ENCODE results near the gene SESN3.
A peak's percentile ranks its signal among the peaks of the same experiment; 100 is the strongest.
"Not testable (repeated sequence)": the region's sequence is repeated elsewhere in the genome, so short reads cannot be mapped to it uniquely, and the experiment has no call there.

SESN3 gene

DNA sequence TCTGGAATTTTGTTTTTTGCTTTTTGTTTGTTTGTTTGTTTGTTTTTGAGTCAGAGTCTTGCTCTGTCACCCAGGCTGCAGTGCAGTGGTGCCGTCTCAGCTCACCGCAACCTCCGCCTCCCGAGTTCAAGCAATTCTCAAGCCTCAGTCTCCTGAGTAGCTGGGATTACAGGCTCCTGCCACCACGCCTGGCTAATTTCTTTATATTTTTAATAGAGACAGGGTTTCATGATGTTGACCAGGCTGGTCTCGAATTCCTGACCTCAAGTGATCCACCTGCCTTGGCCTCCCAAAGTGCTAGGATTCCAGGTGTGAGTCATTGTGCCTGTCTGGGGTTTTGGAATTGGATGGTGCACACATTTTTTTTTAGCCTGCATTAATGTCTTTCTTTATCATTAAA lies 20.9 kb upstream of the SESN3 start:
- DNase-seq (ENCODE audit: low spot score) = not testable (repeated sequence)

- no peak for DNase-seq (ENCODE audit: low spot score)
Observed at GRCh38 chr11:95248666-95249467, 17.9 kb upstream of the SESN3 start.

GRCh38 chr11:95247883-95248282 lies 16.9 kb upstream of the SESN3 start:
- DNase-seq (ENCODE audit: low spot score) = no peak

DNA sequence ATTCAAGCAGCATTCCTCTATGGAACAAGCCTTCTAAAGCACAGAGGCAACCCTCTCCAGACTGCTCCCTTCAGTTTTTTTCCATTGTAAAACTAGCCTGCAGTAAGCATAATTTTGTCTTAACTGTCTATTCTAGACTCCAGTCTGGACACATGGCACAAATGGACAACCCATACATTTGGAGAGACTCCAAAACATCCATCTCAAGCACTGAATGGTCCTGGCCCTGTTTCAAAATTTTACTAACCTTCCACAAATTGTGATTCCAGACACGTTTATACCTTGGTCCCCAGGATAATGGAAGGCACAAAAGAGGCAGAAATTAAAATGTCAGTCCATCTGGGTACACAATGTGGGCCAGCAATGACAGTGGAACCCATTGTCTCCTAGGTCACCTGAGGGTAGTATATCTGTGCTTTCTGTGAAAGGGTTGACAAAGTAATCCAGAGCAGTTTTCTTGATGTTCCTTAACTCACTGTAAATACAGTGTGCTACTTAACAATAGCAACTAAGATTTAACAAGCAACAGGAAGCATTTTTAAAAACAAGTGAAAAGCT lies 16.2 kb upstream of the SESN3 start:
- DNase-seq (ENCODE audit: low spot score) = no peak

- no peak for DNase-seq (ENCODE audit: low spot score)
Observed at GRCh38 chr11:95245581-95245980, 14.6 kb upstream of the SESN3 start.

- no peak for DNase-seq (ENCODE audit: low spot score)
Observed at GRCh38 chr11:95245038-95245437, 14.0 kb upstream of the SESN3 start.

- DNase-seq (ENCODE audit: low spot score) = no peak
Observed at GRCh38 chr11:95243673-95244072, 12.7 kb upstream of the SESN3 start.

GRCh38 chr11:95242845-95243605 lies 12.0 kb upstream of the SESN3 start:
- no peak for DNase-seq (ENCODE audit: low spot score)

DNA sequence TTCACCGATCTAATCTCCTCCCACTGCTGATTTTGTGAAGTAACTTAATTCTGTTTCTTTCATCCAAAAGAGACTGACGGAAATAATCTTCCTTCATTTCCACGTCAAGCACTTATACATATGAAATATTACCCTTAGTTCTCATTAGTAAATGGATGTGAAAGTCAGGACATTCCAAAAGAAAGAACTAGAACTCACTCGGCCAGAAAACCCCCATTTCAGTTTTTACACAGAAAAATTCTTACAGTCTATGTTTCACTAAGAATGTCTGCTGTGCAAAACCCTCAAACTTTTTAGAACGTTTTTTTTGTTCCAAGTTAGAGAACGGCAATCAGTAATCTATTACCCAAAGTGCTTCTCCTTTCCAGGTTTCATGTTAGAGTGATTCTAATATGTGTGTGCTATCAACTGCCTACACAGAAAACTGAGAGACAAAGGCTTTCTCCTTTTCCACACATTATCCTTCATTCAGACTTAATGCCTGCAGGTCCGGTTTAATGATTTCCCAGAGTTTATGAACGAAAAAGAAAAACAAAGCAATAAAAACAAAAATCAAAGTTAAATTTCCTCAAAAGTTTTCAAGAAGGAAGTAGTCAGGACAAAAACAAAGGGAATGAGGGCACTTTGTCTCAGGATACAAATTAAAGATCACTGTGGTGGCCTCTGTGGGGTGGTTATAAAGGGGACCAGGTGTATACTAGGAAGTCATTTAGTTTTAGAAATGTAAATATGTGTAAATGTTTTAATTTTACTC lies 11.3 kb upstream of the SESN3 start:
- no peak for DNase-seq (ENCODE audit: low spot score)

- no peak for DNase-seq (ENCODE audit: low spot score)
Observed at GRCh38 chr11:95241681-95242081, 10.7 kb upstream of the SESN3 start.

- no peak for DNase-seq (ENCODE audit: low spot score)
Observed at GRCh38 chr11:95239871-95240649, 9.1 kb upstream of the SESN3 start.

GRCh38 chr11:95232666-95233065 lies 1.7 kb upstream of the SESN3 start:
- no peak for DNase-seq (ENCODE audit: low spot score)

DNA sequence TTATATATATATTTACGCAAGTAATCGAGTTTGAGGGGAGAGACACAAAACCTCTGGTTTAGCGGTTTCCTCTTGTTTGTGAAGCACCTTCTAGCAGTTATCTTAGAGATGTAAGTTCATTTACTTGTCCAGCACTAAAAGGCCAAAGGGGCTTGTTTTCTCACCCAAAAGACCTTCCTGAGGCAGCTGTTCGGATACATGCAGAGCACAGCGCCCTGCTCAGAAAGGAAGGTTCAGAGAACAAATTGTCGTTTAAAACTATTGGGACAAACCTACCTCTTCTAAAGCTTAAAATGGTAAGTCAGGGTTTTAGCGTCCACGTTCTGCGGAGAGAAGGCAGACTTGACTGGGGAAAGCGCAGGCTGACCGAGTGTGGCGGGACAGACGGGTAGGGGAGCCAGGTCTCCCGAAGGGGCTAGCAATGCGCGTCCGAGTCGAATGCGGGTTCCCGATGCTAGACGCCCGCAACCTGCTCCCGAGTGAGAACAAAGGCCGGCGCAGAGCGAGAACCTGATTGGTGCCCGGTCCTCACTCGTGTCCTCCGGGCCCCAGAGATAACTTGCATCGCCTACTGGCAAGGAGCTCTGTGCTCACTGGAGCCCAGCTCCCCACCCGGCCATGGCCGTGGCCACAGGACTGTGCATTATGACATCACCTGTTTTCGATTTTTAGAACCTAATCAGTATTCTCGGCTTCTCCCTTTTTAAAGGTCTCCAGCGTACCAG lies 1.0 kb upstream of the SESN3 start:
- peak; percentile 65 for DNase-seq (ENCODE audit: low spot score)

- DNase-seq (ENCODE audit: low spot score) = no peak
Observed at GRCh38 chr11:95230810-95231126, 234 bp downstream of the SESN3 start.

DNA sequence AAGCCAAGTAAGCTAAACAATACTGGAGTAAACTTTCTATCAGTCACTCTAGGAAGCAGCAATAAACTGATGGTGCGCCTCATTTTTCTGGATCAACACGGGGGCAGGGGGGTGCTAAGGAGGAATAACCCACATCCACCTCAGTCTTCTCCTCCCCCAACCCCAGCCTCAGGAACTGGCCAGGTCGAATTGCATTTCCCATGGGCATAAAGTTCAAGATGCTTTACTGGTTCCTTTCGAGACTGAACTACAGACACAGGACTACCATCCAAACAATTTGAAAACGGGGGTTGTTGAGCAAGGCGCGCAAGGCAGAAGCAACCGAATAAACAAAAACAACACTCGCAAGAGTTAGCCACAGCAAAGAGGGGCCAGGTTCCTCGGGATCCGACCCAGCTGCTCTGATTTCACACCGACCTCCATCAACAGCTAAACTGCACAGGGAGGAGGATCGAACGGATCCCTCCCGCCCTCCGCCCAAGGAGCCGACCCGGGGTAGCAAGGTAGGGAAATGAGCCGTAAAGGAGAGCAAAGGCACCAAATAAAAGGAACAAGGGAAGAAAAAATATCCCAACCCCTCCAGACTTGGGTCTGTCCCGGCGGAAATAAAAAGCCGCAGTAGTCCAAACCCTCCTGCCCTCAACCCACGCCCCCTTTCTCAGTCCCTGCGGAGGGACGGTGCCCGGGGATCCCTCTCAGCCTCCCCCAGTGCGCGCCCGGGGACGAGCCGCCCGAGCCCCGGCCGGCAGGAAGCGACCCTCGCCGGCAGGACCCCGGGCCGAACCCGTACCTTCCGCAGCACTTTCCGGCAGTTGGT lies 801 bp downstream of the SESN3 start:
- DNase-seq (ENCODE audit: low spot score) = no peak

DNA sequence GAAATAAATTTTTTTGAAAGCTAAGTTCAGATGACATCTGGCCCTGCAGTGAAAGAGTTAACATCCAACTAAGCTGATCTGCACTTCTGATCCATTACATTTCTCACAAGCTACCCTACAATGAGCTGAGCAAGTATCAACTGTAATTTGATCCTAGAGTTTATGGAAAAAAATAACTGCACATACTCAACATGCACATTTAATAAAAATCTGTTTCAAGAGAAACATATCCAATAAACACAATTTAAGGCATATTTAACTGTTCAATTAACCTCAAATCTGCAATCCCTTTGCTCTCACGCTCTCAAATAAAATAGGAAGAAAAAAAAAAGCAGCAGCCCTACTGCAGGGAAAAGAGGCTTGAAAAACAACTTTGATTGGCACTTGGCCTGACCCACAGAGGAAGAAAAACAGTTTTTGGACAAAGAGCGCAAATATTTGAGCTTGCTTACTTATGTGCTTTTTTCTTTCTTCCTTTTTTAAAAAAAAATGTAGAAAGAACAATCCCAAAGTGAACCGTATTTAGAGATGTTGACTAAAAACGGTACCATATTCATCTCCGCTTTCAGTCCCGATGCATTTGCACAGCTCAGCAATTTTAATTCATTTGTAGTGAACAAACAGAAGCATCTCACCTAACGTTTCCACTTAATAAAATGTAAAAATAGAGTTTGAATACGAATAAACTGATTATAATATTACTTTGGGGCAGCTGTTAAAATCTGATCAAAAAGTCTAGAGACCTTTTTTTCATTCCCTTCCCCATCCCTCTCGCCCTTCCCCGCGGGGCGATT lies 1.6 kb downstream of the SESN3 start:
- no peak for DNase-seq (ENCODE audit: low spot score)

GRCh38 chr11:95228081-95228749 lies 2.8 kb downstream of the SESN3 start:
- no peak for DNase-seq (ENCODE audit: low spot score)

GRCh38 chr11:95227060-95227459 lies 3.9 kb downstream of the SESN3 start:
- not testable (repeated sequence) for DNase-seq (ENCODE audit: low spot score)

DNA sequence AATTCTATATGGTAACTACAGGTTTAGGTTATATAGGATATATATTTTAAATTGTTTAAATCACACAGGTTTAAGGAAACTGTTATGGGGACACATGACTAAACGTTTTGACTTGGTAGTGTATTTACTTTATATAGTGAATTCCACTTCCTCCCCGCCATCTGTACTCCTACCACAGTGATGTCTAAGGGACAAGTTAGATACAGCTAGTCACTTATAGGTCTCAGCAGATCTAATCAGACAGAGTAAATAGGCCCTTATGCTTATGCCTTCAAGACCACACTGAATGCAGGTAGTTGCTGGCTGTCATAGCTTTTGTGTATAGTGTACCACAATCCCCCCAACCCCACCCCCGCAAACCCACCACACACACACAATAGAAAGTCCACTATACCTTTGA lies 8.2 kb downstream of the SESN3 start:
- DNase-seq (ENCODE audit: low spot score) = no peak

Data from putamen (tissue), 1 donor.